T-helper 1 cell treated with Interleukin-12 subunit alpha and Interleukin-12 subunit beta and Interleukin-4 antibody, amounts not matched to agents 30 μg/mL and 1 μg/mL, for 36 hours (primary cell): Measurements from ENCODE around the gene CFAP221.

Source experiments
- H3K27ac Mint-ChIP-seq: one replicate; pipeline ENCODE4 v1.8.0; 2021; ENCODE audit warnings: mild to moderate bottlenecking, mixed read lengths
- H3K27me3 Mint-ChIP-seq: one replicate; pipeline ENCODE4 v1.8.0; 2021; ENCODE audit warnings: low read depth, mixed read lengths
- H3K36me3 Mint-ChIP-seq: one replicate; pipeline ENCODE4 v1.8.0; 2021; ENCODE audit warnings: low read depth, mixed read lengths
- H3K4me1 Mint-ChIP-seq: one replicate; pipeline ENCODE4 v1.8.0; 2021; ENCODE audit warnings: low read depth, mixed read lengths
- H3K4me3 Mint-ChIP-seq: one replicate; pipeline ENCODE4 v1.8.0; 2021; ENCODE audit warnings: mild to moderate bottlenecking, moderate library complexity, mixed read lengths
- H3K9me3 Mint-ChIP-seq: one replicate; pipeline ENCODE4 v1.8.0; 2021; ENCODE audit warnings: mixed read lengths

The CFAP221 gene

GRCh38 chr2:119681203-119681867, 137.1 kb downstream of the CFAP221 start:
- Mint-ChIP-seq H3K36me3 (peaks cover 3% of the 10 kb centered on the region), H3K4me1 (peaks cover 18% of the 10 kb centered on the region), H3K4me3 (peak overlapping the region; percentile 55), H3K27me3 (peaks cover 10% of the 10 kb centered on the region), H3K27ac (no peak overlapping the region), H3K9me3 (no peaks in the 10 kb centered on the region)

GRCh38 chr2:119681868-119682220, 137.6 kb downstream of the CFAP221 start:
- H3K9me3 Mint-ChIP-seq, result no peaks in the 10 kb centered on the region
- peaks cover 18% of the 10 kb centered on the region for H3K4me1 Mint-ChIP-seq
- H3K4me3 Mint-ChIP-seq, result no peak overlapping the region

GRCh38 chr2:119682578-119682977, 138.3 kb downstream of the CFAP221 start:
- H3K27ac Mint-ChIP-seq, result no peak overlapping the region

More at GRCh38 chr2:119681868-119682220, 137.6 kb downstream of the CFAP221 start:
- no peak overlapping the region for H3K27ac Mint-ChIP-seq
- peaks cover 10% of the 10 kb centered on the region for H3K27me3 Mint-ChIP-seq
- H3K36me3 Mint-ChIP-seq, result peaks cover 3% of the 10 kb centered on the region

GRCh38 chr2:119683074-119683712, 138.9 kb downstream of the CFAP221 start:
- Mint-ChIP-seq H3K36me3 (peaks cover 8% of the 10 kb centered on the region), H3K27ac (no peak overlapping the region), H3K9me3 (no peaks in the 10 kb centered on the region), H3K27me3 (peaks cover 1% of the 10 kb centered on the region), H3K4me3 (no peak overlapping the region), H3K4me1 (peaks cover 15% of the 10 kb centered on the region)

More at GRCh38 chr2:119682578-119682977, 138.3 kb downstream of the CFAP221 start:
- Mint-ChIP-seq H3K27me3 (peaks cover 8% of the 10 kb centered on the region), H3K4me1 (peaks cover 18% of the 10 kb centered on the region), H3K9me3 (no peaks in the 10 kb centered on the region), H3K4me3 (no peak overlapping the region), H3K36me3 (peaks cover 7% of the 10 kb centered on the region)

GRCh38 chr2:119683713-119684443, 139.6 kb downstream of the CFAP221 start:
- Mint-ChIP-seq H3K36me3 (peaks cover 8% of the 10 kb centered on the region), H3K4me3 (no peak overlapping the region), H3K4me1 (peaks cover 13% of the 10 kb centered on the region), H3K27me3 (no peaks in the 10 kb centered on the region), H3K9me3 (no peaks in the 10 kb centered on the region), H3K27ac (no peak overlapping the region)

GRCh38 chr2:119684518-119684917, 140.3 kb downstream of the CFAP221 start:
- Mint-ChIP-seq H3K4me3 (no peak overlapping the region), H3K9me3 (no peaks in the 10 kb centered on the region), H3K36me3 (peaks cover 9% of the 10 kb centered on the region), H3K27ac (no peak overlapping the region), H3K27me3 (no peaks in the 10 kb centered on the region), H3K4me1 (peaks cover 11% of the 10 kb centered on the region)

GRCh38 chr2:119688616-119689015, 144.4 kb downstream of the CFAP221 start:
- Mint-ChIP-seq H3K4me3 (no peak overlapping the region), H3K4me1 (no peaks in the 10 kb centered on the region), H3K27me3 (no peaks in the 10 kb centered on the region), H3K27ac (no peak overlapping the region), H3K36me3 (peaks cover 9% of the 10 kb centered on the region), H3K9me3 (no peaks in the 10 kb centered on the region)

GRCh38 chr2:119689218-119689617, 145.0 kb downstream of the CFAP221 start:
- Mint-ChIP-seq H3K9me3 (no peaks in the 10 kb centered on the region), H3K36me3 (peaks cover 12% of the 10 kb centered on the region), H3K27me3 (no peaks in the 10 kb centered on the region), H3K4me3 (no peak overlapping the region), H3K4me1 (no peaks in the 10 kb centered on the region), H3K27ac (no peak overlapping the region)

GRCh38 chr2:119691189-119691588, 146.9 kb downstream of the CFAP221 start:
- no peaks in the 10 kb centered on the region for H3K9me3 Mint-ChIP-seq
- peaks cover 12% of the 10 kb centered on the region for H3K36me3 Mint-ChIP-seq
- H3K27me3 Mint-ChIP-seq, result no peaks in the 10 kb centered on the region
- no peak overlapping the region for H3K27ac Mint-ChIP-seq
- H3K4me1 Mint-ChIP-seq, result peaks cover 5% of the 10 kb centered on the region
- no peak overlapping the region for H3K4me3 Mint-ChIP-seq

GRCh38 chr2:119691651-119692245, 147.5 kb downstream of the CFAP221 start:
- Mint-ChIP-seq H3K9me3 (no peaks in the 10 kb centered on the region), H3K27ac (no peak overlapping the region), H3K27me3 (no peaks in the 10 kb centered on the region), H3K36me3 (peaks cover 12% of the 10 kb centered on the region), H3K4me3 (no peak overlapping the region), H3K4me1 (peaks cover 6% of the 10 kb centered on the region)

- Mint-ChIP-seq H3K27me3 (no peaks in the 10 kb centered on the region), H3K27ac (no peak overlapping the region), H3K4me3 (no peak overlapping the region)
Measured at GRCh38 chr2:119692310-119692709, 148.1 kb downstream of the CFAP221 start.

GRCh38 chr2:119692954-119693353, 148.7 kb downstream of the CFAP221 start:
- no peaks in the 10 kb centered on the region for H3K9me3 Mint-ChIP-seq
- H3K36me3 Mint-ChIP-seq, result peaks cover 9% of the 10 kb centered on the region
- no peak overlapping the region for H3K27ac Mint-ChIP-seq
- H3K4me1 Mint-ChIP-seq, result peaks cover 11% of the 10 kb centered on the region
- no peak overlapping the region for H3K4me3 Mint-ChIP-seq
- no peaks in the 10 kb centered on the region for H3K27me3 Mint-ChIP-seq

More at GRCh38 chr2:119692310-119692709, 148.1 kb downstream of the CFAP221 start:
- Mint-ChIP-seq H3K4me1 (peaks cover 7% of the 10 kb centered on the region), H3K36me3 (peaks cover 11% of the 10 kb centered on the region), H3K9me3 (no peaks in the 10 kb centered on the region)

- no peaks in the 10 kb centered on the region for H3K9me3 Mint-ChIP-seq
- no peak overlapping the region for H3K27ac Mint-ChIP-seq
- H3K4me3 Mint-ChIP-seq, result no peak overlapping the region
- no peaks in the 10 kb centered on the region for H3K27me3 Mint-ChIP-seq
- H3K4me1 Mint-ChIP-seq, result peaks cover 15% of the 10 kb centered on the region
- peaks cover 9% of the 10 kb centered on the region for H3K36me3 Mint-ChIP-seq
Measured at GRCh38 chr2:119693567-119693966, 149.3 kb downstream of the CFAP221 start.

- H3K4me3 Mint-ChIP-seq, result no peak overlapping the region
- H3K9me3 Mint-ChIP-seq, result no peaks in the 10 kb centered on the region
- H3K4me1 Mint-ChIP-seq, result peaks cover 15% of the 10 kb centered on the region
- no peaks in the 10 kb centered on the region for H3K27me3 Mint-ChIP-seq
- peaks cover 9% of the 10 kb centered on the region for H3K36me3 Mint-ChIP-seq
- H3K27ac Mint-ChIP-seq, result no peak overlapping the region
Measured at GRCh38 chr2:119693967-119694366, 149.7 kb downstream of the CFAP221 start.
